ENCODE results near the gene STX1B.
"Not testable (repeated sequence)": the region's sequence is repeated elsewhere in the genome, so short reads cannot be mapped to it uniquely, and the experiment has no call there.

STX1B gene

GRCh38 chr16:30949650-30950515 is 60.6 kb downstream of the STX1B start:
- no peak for FAIRE-seq

- no peak for FAIRE-seq
Measured at GRCh38 chr16:30948667-30949649, 61.5 kb downstream of the STX1B start, which contains the start of gene ORAI3. Gene ORAI3 (plus strand): TSS chr16:30949068. CDS start chr16:30949290, 222 bp downstream.

- no peak for FAIRE-seq
Measured at GRCh38 chr16:30947859-30948666, 62.4 kb downstream of the STX1B start.

- no peak for FAIRE-seq
Measured at GRCh38 chr16:30947541-30947858, 62.9 kb downstream of the STX1B start.

- no peak for FAIRE-seq
Measured at GRCh38 chr16:30946671-30947540, 63.5 kb downstream of the STX1B start.

- no peak for FAIRE-seq
Measured at GRCh38 chr16:30944352-30944751, 66.1 kb downstream of the STX1B start.

- FAIRE-seq = no peak
Measured at GRCh38 chr16:30942426-30942806, 68.0 kb downstream of the STX1B start.

GRCh38 chr16:30941600-30942425 is 68.6 kb downstream of the STX1B start:
- FAIRE-seq = no peak

GRCh38 chr16:30939571-30939970 is 70.9 kb downstream of the STX1B start:
- not testable (repeated sequence) for FAIRE-seq
